Adipose tissue (tissue), 3 donors: ENCODE results near the gene IFI30. TPM values are rescaled to one million over a fixed set of nuclear protein-coding genes. Genes with fewer than 3 reads are reported as not detected.

Experiments used
- H3K27ac ChIP-seq: one replicate; pipeline ENCODE4 v1.5.1; 2013; ENCODE audit warnings: low read depth, low read length
- WGBS, 3 donors: extraction: QIAGEN DNeasy Blood & Tissue Kit; methylation state at CpG; one replicate each; pipeline ENCODE4 v1.1.7; 2013; 5-methylcytosine and 5-hydroxymethylcytosine counted together
- polyA plus RNA-seq, 3 donors: library from polyadenylated mRNA; stranded (reverse); fragments of 200-250 nt; gene quantifications; one replicate each; pipeline ENCODE4 v1.2.3, GENCODE V29; 2013
- donor health status: healthy with polysubstance abuse.
- donor health status: Bipolar disorder and iron deficiency.
- donor health status: healthy.

IFI30 gene
- polyA plus RNA-seq, 3 donors, result 30.8 to 205 (median 70.3) TPM

DNA sequence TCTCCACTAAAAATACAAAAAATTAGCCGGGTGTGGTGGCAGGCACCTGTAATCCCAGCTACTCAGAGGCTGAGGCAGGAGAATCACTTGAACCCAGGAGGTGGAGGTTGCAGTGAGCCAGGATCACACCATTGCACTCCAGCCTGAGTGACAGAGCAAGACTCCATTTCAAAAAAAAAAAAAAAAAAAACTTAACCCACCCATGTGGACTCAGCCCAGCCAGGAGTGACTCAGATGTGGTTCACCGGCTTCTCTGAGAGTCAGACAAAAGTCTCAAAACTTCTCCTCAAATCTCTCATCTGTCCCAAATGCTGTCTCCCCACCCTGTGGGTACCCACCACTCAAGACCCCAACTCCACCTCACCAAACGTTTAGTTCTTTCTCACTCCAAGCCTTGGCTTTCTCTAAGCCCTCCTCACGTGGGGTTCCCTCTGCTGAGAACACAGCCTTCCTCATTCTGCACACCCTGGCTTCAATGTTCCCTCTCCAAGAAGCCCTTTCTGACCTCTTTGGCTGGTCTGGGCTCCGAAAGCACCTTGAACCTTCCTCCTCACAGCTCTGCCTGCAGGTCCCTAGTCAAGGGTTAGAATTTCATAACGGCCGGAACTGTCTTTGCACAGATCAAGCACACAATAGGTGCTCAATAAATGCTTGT is 41.3 kb downstream of the IFI30 start:
- WGBS, 3 donors, result 67 to 68% (median 68%) methylated on average over 7 of the region's 7 CpGs

DNA sequence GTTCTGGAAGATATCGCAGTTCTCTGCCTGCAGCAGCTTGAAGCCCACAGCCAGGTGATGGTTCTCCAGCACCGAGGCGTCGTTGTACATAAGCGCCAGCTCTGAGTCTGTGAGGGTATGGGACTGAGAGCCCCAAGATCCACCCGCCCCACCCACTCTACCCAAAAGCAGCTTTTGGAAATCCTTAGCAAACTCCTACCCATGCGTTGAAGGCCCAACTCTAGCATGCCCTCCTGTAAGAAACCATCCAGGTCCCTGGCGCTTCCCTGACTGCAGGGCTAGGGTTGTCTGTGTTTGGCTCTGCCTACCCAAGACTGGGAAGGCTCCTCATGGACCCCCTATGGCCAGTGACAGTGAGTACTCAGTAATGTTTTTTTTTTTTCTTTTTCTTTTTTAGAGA is 43.2 kb downstream of the IFI30 start:
- 92 to 95% (median 95%) methylated on average over 8 of the region's 8 CpGs for WGBS, 3 donors
- H3K27ac ChIP-seq, result no peak overlapping the region

More for the DNA sequence above, 41.3 kb downstream of the IFI30 start:
- H3K27ac ChIP-seq, result no peak overlapping the region

DNA sequence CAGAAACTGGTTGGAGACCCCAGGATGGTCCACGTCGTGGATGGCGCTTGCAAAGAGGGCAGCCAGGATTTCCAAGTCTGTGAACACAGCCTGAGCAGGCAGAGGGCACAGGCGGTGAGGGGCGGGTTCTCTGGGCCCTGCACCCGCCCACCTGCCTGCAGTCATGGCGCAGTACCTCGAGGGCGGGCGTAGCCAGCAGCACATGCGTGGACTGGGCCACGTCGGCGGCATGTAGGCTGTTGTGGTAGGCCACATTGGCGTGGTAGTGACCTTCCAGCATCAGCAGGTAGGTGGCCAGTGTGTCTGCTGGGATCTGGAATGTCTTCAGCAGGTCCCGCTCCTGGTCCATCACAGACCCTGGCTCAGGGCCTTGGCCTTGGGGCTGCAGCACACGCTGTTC is 44.5 kb downstream of the IFI30 start:
- 85 to 89% (median 87%) methylated on average over 17 of the region's 17 CpGs for WGBS, 3 donors

DNA sequence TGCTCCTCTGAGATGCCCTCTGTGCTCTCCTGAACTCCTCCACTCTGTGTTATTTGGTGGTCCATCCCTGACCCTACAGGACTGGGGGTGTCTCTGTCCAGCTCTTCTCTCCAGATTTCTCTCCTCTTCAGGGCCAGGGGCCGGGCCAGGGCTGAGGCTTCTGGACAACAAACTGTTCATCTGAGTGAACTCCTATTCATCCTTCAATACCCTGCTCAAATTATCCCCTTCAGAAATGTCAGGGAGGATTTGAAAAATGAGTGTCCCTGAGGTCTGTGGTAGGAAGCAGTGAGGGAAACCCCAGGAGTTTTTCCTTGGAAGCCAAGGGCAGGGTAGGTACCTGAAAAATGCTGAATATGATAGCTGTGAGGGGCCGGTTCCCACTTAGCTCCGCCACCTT is 45.0 kb downstream of the IFI30 start:
- H3K27ac ChIP-seq, result no peak overlapping the region
- WGBS, 3 donors, result 83 to 94% (median 89%) methylated on average over 3 of the region's 3 CpGs

More for the DNA sequence above, 44.5 kb downstream of the IFI30 start:
- H3K27ac ChIP-seq, result no peak overlapping the region

DNA sequence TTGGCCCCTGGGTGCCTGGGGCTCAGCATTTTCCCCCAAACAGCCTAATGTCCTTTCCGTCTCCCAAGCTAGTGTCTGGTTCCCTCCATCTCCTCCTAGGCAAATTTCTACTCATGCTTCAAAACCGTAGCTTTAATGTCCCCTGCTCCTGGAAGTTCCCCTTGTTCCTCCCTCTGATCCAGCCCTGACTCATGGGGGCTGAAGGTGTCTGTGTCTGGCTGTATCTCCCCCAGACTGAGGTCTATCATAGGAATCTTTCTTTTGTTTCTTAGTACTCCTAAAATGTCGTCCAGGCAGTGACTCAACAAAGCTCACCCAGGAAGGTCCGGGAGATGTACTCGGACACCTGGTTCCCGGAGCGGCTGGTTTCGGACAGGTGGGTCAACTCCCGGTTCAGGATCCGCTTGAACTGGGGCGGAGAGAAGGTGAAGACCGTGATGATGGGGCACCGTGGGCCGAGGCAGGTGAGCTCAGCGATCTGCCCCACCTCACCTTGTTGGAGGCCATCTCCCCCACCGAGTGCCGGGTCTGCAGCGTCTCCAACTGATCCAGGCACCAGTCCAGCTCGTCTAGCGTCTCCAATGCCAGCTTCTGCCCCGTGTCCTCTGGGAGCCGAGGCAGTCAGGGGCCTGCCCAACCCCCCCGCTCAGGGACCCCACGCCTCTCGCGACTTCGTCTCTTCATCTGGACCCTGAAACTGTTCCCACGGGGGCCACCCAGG is 46.5 kb downstream of the IFI30 start:
- no peak overlapping the region for H3K27ac ChIP-seq
- WGBS, 3 donors, result 53 to 68% (median 65%) methylated on average over 28 of the region's 28 CpGs

DNA sequence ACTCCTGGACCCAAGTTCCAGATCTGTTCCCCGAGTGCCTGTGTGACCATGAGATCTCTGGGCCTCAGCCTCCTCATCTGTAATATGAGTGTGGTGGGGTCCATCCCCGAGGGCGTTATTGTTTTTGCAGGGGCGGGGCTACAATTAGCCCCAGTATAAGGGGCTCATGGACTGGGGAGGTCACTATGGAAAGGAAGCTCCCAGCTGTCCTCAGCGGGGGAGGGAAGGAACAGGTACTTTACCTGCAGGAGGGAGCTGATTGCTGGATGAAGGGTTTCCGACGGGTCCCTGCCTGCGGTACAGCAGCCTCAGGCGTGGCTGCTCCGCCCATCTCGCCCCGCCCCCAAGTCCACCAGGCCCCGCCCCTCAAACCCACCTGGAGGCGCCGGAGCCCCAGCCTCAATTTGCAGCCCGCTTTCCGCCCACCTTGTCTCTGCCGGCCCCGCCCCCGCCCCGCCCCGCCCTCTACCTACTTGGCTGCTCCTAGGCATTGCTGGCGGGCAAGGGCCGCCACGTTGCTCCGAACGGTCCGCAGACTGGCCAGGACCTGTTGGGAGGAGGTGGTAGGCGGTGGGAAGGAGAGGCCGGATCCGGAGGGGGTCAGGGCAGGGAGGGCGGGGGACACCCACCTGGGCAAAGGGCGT is 47.1 kb downstream of the IFI30 start:
- 3 to 9% (median 7%) methylated on average over 30 to 33 of the region's 33 CpGs for WGBS, 3 donors
- H3K27ac ChIP-seq, result no peak overlapping the region

DNA sequence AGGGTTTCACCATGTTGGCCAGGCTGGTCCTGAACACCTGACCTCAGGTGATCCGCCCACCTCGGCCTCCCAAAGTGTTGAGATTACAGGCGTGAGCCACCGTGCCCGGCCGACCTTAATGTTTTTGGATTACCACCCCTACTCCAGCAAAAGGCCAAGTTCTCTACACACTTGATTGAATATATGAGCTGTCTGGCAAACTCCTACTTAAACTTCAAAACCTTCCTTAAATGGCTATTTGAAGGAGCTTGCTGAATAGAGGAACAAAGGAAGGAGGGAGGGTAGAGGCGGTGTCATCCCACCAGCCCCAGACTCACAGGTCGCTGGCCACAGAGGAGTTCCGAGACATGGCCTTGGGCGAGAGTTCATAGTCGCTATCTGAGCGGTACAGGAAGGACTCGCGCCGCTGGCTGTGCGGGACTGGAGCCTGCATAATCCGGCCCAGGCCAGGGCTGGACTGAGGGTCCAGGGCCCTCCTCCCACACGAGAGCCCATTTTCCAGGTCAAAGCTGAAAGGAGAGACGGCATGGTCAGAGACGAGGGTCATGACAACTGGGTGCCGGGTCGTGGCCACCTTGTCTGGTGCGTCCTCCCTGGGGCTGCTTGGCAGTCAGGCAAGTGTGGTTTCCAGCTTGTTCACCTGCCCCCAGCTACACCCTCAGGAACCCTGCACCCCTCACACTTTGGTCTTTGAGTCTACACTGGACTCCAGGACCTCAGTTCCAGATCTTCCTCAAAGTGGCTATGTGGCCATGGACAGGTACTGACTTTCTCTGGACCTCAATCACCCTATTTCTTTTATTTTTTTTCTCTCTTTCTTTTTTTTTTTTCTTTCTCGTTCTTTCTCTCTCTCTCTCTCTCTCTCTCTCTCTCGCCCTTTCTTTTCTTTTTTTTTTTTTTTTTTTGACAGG is 48.5 kb downstream of the IFI30 start:
- 81 to 83% (median 82%) methylated on average over 24 to 25 of the region's 25 CpGs for WGBS, 3 donors
- no peak overlapping the region for H3K27ac ChIP-seq

DNA sequence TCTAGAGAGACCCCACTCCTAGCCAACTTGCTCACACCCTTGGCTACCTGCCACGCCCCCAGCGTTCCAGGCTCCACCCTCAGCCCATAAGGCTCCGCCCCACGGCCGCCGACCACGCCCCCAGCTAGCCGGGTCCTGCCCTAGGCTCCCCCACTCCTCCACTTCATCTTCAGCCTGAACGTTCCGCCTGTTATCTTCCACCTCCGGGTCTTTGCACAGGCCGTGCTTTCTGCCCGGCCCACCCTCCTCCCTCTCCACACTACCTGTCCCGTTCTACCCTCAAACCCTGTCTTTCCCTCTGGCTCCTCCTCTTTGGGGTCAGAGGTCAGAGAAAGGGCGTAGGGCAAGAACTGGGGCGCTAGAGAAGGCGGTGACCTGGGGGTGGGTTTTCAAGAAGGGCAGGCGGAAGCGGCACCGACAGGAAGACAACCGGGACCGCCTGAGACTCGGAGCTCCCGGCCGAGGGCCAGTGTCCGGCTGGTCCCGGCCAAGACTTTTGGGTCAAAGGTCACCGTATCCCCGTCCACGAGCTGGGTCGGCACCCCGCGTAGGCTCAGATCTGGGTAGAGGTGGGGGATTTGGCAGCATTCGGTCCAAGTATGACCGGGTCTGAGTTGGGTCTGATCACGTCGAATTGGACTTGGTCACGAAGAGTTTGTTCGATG is 50.4 kb downstream of the IFI30 start:
- 4 to 7% (median 6%) methylated on average over 39 of the region's 39 CpGs for WGBS, 3 donors
- H3K27ac ChIP-seq, result no peak overlapping the region

DNA sequence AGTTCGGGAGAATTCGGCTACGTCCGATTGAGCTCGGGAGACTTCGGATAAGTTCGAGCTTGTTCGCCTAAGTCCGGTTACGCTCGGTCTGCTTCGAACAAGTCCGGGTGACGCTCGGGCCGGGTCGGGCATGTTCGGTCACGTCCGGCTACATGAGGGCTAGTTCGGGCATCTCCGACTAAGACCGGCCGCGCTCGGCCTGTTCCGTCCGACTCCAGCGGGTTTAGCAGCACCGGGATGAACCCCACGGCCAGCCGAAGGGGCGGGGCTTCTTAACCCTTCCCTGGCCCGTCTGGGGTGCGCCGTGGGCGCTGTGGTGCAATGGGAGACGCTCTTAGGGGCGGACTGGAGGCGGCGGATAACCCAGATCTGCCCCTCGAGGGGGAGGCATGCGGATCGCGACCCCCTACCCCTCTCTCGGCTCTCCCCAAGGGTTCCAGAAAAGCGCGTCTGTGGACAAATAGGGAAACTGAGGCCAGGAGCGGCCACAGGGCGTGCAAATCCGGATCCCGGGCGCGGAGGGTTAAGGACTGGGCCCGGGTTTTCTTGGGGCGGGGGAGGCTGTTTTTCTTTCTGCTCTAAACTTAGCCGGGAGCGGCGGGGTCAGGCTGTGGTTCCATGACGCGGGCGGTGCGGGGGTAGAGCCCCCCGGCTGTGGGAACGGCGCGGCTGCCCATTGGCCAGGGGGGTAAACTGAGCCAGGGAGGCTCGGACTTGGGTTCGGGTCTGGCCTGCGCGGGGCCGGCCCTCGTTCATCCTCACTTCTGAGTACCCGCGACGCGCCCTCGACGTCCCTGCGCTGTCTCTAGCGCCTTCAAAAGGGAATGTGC is 51.1 kb downstream of the IFI30 start:
- no peak overlapping the region for H3K27ac ChIP-seq
- 1 to 2% (median 1%) methylated on average over 79 to 81 of the region's 81 CpGs for WGBS, 3 donors

DNA sequence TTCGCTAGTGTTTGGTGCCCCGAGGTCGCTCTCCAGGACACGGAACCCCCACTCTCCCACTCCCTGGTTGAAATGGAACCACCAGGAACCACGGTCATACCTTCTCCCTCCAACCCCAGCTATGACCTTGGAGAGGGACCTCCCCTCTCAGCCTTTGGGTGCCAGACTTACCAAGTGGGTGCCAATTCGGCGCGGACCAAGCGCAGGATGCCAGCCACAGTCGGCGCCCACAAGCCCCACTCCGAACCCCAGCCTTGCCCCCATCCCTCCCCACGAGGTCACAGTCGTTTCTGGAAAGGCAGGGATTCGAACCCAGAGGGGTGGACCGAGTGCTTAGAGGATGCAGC is 51.7 kb downstream of the IFI30 start:
- H3K27ac ChIP-seq, result no peak overlapping the region
- 13 to 20% (median 17%) methylated on average over 16 of the region's 16 CpGs for WGBS, 3 donors

DNA sequence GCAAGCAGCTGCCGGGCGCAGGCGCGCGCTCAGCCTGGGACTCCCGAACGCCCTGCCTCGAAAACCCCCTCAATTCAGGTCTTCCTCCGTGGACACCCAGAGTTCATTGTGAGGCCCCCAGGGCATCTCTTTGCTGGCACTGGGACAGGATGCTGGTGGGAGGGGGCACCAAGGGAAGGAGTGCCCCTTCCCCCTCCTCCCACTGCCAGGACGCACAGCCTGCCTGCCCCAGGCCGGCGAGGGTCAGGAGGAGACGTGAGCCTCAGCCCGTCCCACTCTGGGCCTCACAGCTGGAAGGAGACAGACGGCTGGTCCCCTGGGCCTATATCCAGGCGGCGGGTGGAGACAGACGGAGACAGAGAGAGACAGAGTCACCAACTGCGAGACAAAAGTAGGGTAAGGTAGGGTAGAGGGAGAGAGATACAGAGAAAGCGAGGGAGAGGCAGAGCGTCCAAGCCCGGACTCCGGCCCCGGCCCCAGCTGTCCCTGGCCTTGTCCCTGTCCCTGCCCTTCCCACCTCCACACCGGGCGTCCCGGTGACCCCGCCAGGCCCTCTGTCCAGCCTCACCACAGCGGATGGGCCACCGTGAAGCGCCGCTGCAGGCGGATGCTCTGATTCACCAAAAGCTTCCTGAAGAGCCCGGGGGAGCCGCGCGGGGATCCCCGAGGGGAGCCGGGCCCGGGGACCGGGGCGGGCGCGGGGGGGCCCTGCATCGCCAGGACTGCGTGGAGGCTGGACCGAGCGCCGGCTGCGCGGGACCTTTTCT is 52.3 kb downstream of the IFI30 start, which contains the start of gene PDE4C:
Gene PDE4C (minus strand): TSS at position 737 of the 767 bp plus-strand sequence. CDS start 23 bp downstream, at position 714.
- no peak within 1 kb of the TSS for H3K27ac ChIP-seq
- 2 to 6% (median 3%) methylated on average over 42 to 51 of the region's 51 CpGs for WGBS, 3 donors

DNA sequence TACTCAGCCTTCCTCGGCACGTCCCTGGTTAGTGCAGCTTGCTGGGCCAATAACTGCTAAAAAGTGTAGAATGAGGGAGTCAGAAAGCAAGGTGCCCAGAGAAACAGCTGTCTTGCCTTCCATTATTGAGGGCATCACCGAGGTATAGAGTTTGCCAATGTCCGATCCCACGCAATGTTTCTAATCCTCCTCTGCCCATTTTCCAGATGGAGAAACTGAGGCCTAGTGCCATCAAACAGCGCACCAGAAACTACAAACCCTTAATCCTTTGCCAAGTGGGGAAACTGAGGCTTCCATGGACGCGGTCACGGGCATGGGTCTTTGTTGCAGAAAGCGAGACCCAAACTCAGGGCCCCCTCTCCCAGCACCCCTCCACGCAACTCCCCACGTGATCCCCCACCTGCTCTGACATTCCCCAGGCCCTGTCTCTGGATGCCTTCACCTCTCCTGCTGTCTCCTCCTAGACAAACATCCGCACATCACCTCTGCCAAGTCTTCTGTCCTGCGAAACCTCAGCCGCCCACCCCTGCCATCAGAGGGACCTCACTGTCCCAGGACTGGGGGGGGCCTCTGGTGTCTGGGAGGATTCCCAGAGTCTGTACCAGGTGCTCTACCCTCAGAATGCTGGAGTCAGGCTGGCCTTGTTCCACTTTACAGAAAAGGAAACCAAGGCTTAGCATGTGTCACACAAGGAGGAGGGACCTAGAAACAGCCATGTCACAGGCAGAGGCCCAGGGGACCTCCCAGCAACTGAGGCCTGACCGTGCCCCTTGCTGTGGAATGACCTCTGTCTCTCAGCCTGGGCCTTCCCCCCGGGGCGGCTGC is 53.6 kb downstream of the IFI30 start:
- WGBS, 3 donors, result 77 to 82% (median 81%) methylated on average over 18 of the region's 18 CpGs

More for the DNA sequence above, 53.6 kb downstream of the IFI30 start:
- H3K27ac ChIP-seq, result no peak overlapping the region
